Tibial nerve (tissue), 3 donors: Measurements from ENCODE around the gene POLR1C.

Experiments
- CTCF ChIP-seq, 5 experiments: fragments of 200-600 bp in 3 of 5; fragments of 450-650 bp in 2 of 5; sonication (generic) in 3 of 5; IDR thresholded peaks; one replicate each; pipeline ENCODE4 v1.5.1; 2016 to 2019; ENCODE audit warnings: antibody characterized with exemption in 5 of 5, mild to moderate bottlenecking in 3 of 5, moderate library complexity in 2 of 5
- POLR2A ChIP-seq, 2 donors: fragments of 450-650 bp; IDR thresholded peaks; one replicate each; pipeline ENCODE4 v1.6.1; 2017; ENCODE audit warnings: antibody characterized with exemption in 2 of 2, mild to moderate bottlenecking in 2 of 2, moderate library complexity in 2 of 2

GRCh38 chr6:43524483-43524961, 7.6 kb downstream of the POLR1C start:
- TF ChIP-seq CTCF (IDR thresholded peaks at IDR 0.05) (no peak), POLR2A (IDR thresholded peaks at IDR 0.05) (no peak)
